Effector CD8-positive, alpha-beta T cell (primary cell): ENCODE results near the gene TOMM20.
"Not testable (repeated sequence)": the region's sequence is repeated elsewhere in the genome, so short reads cannot be mapped to it uniquely, and the experiment has no call there.

Source experiments
- DNase-seq: peaks from one replicate; lab custom pipeline; 2025; lab: John Stamatoyannopoulos, UW
- total RNA-seq, 4 experiments: gene quantifications; one replicate each; lab custom pipeline; 2026; lab: John Stamatoyannopoulos, UW

The TOMM20 gene
- total RNA-seq: 84.4 to 149 (median 116) reads per million in 4 experiments

GRCh38 chr1:235128456-235129328, at the start of gene TOMM20:
TSS of gene TOMM20 (minus strand) at chr1:235128837. CDS start at chr1:235128715, 122 bp downstream.
- peak; percentile 91 for DNase-seq

- no peak for DNase-seq
Measured at GRCh38 chr1:235176486-235176885, 47.8 kb upstream of the TOMM20 start.

- DNase-seq: no peak
Measured at GRCh38 chr1:235169986-235170385, 41.3 kb upstream of the TOMM20 start.

- DNase-seq: no peak
Measured at GRCh38 chr1:235168375-235168774, 39.7 kb upstream of the TOMM20 start.

GRCh38 chr1:235161685-235162327, 33.2 kb upstream of the TOMM20 start:
- no peak for DNase-seq

- peak; percentile 86 for DNase-seq
Measured at GRCh38 chr1:235160957-235161684, 32.5 kb upstream of the TOMM20 start, which contains the start of gene RBM34. TSS of gene RBM34 (minus strand) at chr1:235161250. CDS start at chr1:235161226, 24 bp downstream.

- no peak for DNase-seq
Measured at GRCh38 chr1:235160383-235160956, 31.8 kb upstream of the TOMM20 start.

- not testable (repeated sequence) for DNase-seq
Measured at GRCh38 chr1:235159930-235160329, 31.3 kb upstream of the TOMM20 start.

GRCh38 chr1:235159284-235159683, 30.6 kb upstream of the TOMM20 start:
- not testable (repeated sequence) for DNase-seq

- no peak for DNase-seq
Measured at GRCh38 chr1:235158680-235159079, 30.0 kb upstream of the TOMM20 start.

GRCh38 chr1:235157150-235157549, 28.5 kb upstream of the TOMM20 start:
- no peak for DNase-seq

GRCh38 chr1:235156740-235157139, 28.1 kb upstream of the TOMM20 start:
- DNase-seq: no peak

- DNase-seq: no peak
Measured at GRCh38 chr1:235156265-235156664, 27.6 kb upstream of the TOMM20 start.

GRCh38 chr1:235152235-235152634, 23.6 kb upstream of the TOMM20 start:
- no peak for DNase-seq

GRCh38 chr1:235151033-235151432, 22.4 kb upstream of the TOMM20 start:
- DNase-seq: no peak

- DNase-seq: no peak
Measured at GRCh38 chr1:235149824-235150223, 21.2 kb upstream of the TOMM20 start.

GRCh38 chr1:235147269-235147668, 18.6 kb upstream of the TOMM20 start:
- DNase-seq: no peak

- DNase-seq: no peak
Measured at GRCh38 chr1:235145639-235146038, 17.0 kb upstream of the TOMM20 start.

- no peak for DNase-seq
Measured at GRCh38 chr1:235142991-235143390, 14.4 kb upstream of the TOMM20 start.

GRCh38 chr1:235139315-235139714, 10.7 kb upstream of the TOMM20 start:
- no peak for DNase-seq

GRCh38 chr1:235138821-235139220, 10.2 kb upstream of the TOMM20 start:
- DNase-seq: no peak

GRCh38 chr1:235136111-235136510, 7.5 kb upstream of the TOMM20 start:
- DNase-seq: no peak
